ENCODE results near the gene STRIT1. TPM values are rescaled to one million over a fixed set of nuclear protein-coding genes. Genes with fewer than 3 reads are reported as not detected.
"Not testable (repeated sequence)": the region's sequence is repeated elsewhere in the genome, so short reads cannot be mapped to it uniquely, and the experiment has no call there.

The STRIT1 gene
- total and polyA plus RNA-seq, 7 donors, result 2.4 TPM; not detected in 6

- no peaks in the 10 kb centered on the region for H3K36me3 ChIP-seq
- no peak for TF ChIP-seq CTCF (IDR thresholded peaks at IDR 0.05)
- no peak for TF ChIP-seq POLR2AphosphoS5 (IDR thresholded peaks at IDR 0.05)
- no peak for TF ChIP-seq POLR2A (IDR thresholded peaks at IDR 0.05)
- no peak for TF ChIP-seq EP300 (IDR thresholded peaks at IDR 0.05)
- no peaks in the 10 kb centered on the region for H3K27me3 ChIP-seq
- no peaks in the 10 kb centered on the region for H3K4me1 ChIP-seq
- H3K27ac ChIP-seq, result no peak overlapping the region
- DNase-seq, result no peak
- WGBS, 2 donors, result 86 to 89% methylated on average over 6 of the region's 6 CpGs
- no peak overlapping the region for H3K4me3 ChIP-seq
- intact Hi-C loops (cut with DNase I), result no loop called here
- no peaks in the 10 kb centered on the region for H3K9me3 ChIP-seq
These were observed 10.9 kb downstream of the STRIT1 start for GRCh38 chr3:155282385-155283091.

- intact Hi-C loops (cut with DNase I), result no loop called here
- Histone ChIP-seq H3K36me3 (no peaks in the 10 kb centered on the region), H3K4me3 (no peak overlapping the region), H3K27ac (no peak overlapping the region), H3K27me3 (no peaks in the 10 kb centered on the region), H3K9me3 (no peaks in the 10 kb centered on the region), H3K4me1 (no peaks in the 10 kb centered on the region)
- WGBS, 2 donors, result 92% methylated on average over 2 of the region's 2 CpGs
- no peak for TF ChIP-seq EP300 (IDR thresholded peaks at IDR 0.05)
- TF ChIP-seq POLR2AphosphoS5 (IDR thresholded peaks at IDR 0.05), result no peak
- no peak for TF ChIP-seq POLR2A (IDR thresholded peaks at IDR 0.05)
- no peak for TF ChIP-seq CTCF (IDR thresholded peaks at IDR 0.05)
- no peak for DNase-seq
These were observed 11.6 kb downstream of the STRIT1 start for GRCh38 chr3:155281912-155282311.

- DNase-seq; H3K36me3 ChIP-seq; H3K27me3 ChIP-seq; H3K4me1 ChIP-seq; H3K27ac ChIP-seq; intact Hi-C loops (cut with DNase I); H3K4me3 ChIP-seq; H3K9me3 ChIP-seq: not testable (repeated sequence)
- WGBS, 2 donors, result 94 to 96% methylated on average over 6 of the region's 6 CpGs
These were observed 17.4 kb downstream of the STRIT1 start for GRCh38 chr3:155276089-155276488.

GRCh38 chr3:155275159-155275754, 18.2 kb downstream of the STRIT1 start:
- H3K9me3 ChIP-seq; H3K36me3 ChIP-seq; H3K27me3 ChIP-seq; H3K27ac ChIP-seq; H3K4me1 ChIP-seq; H3K4me3 ChIP-seq; intact Hi-C loops (cut with DNase I); DNase-seq: not testable (repeated sequence)
- WGBS, 2 donors, result 84 to 89% methylated on average over 6 of the region's 6 CpGs

GRCh38 chr3:155274435-155274834, 19.0 kb downstream of the STRIT1 start:
- H3K4me1 ChIP-seq; intact Hi-C loops (cut with DNase I); DNase-seq; H3K9me3 ChIP-seq; H3K4me3 ChIP-seq; H3K27me3 ChIP-seq; H3K36me3 ChIP-seq; H3K27ac ChIP-seq: not testable (repeated sequence)
- WGBS, 2 donors, result 89% methylated on average over 4 of the region's 4 CpGs

GRCh38 chr3:155271343-155271613, 22.2 kb downstream of the STRIT1 start:
- intact Hi-C loops (cut with DNase I), result no loop called here
- Histone ChIP-seq H3K27me3 (no peaks in the 10 kb centered on the region), H3K36me3 (no peaks in the 10 kb centered on the region), H3K4me1 (no peaks in the 10 kb centered on the region), H3K4me3 (no peak overlapping the region), H3K27ac (no peak overlapping the region), H3K9me3 (no peaks in the 10 kb centered on the region)
- TF ChIP-seq EP300 (IDR thresholded peaks at IDR 0.05) (no peak), POLR2AphosphoS5 (IDR thresholded peaks at IDR 0.05) (no peak), CTCF (IDR thresholded peaks at IDR 0.05) (no peak), POLR2A (IDR thresholded peaks at IDR 0.05) (no peak)
- 76 to 83% methylated on average over 1 of the region's 1 CpG for WGBS, 2 donors
- DNase-seq, result no peak
